NCI-H146 (cell line): ENCODE results near the gene KIF23.
A peak's percentile ranks its signal among the peaks of the same experiment; 100 is the strongest.
"Not testable (repeated sequence)": the region's sequence is repeated elsewhere in the genome, so short reads cannot be mapped to it uniquely, and the experiment has no call there.

Experiments used
- DNase-seq: peaks from one replicate; lab custom pipeline; 2025; lab: John Stamatoyannopoulos, UW

The KIF23 gene

DNA sequence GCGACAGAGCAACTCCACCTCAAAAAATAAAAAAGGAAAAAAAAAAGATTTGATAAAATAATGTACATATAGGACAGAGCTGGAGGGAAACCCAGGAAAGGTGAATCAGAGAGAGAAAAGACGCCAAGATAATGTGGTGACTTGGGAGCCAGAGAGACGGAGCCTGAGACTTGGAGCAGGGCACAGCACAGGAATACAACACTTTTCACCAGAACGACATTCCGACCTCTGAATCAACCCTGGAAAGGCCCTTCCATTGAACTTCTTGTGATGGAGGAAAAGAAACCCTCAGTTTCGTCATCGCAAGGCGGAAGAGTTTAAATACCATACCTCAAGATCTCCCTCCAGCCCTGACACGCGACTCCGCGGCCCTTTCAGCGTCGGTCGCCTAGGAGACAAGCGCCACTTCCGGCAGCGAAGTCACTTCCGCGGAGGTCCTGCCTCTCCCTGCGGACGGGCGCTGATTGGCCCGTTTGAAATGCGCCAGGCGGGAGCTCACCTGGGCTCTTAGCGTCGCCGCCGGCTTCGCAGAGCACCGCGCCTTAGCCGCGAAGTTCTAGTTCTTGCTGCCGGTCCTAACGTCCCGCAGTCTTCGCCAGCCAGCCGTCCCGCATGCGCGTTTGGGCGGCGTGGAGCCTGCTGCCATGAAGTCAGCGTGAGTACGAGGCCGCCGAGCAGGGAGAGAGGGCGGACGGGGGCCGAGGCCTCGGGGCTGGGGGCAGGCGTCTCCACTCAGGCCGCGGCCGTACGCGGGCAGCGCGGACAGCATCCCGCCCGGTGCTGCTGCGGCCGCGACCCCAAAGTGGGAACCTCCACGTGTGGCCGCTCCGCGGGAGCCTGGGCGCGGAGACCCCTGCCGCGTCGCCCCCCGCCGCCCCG lies at the start of gene KIF23:
Gene KIF23, plus strand, starts transcription at position 528 of the 879 bp plus-strand sequence. Its CDS starts 117 bp downstream, at position 645.
- peak; percentile 88 for DNase-seq

DNA sequence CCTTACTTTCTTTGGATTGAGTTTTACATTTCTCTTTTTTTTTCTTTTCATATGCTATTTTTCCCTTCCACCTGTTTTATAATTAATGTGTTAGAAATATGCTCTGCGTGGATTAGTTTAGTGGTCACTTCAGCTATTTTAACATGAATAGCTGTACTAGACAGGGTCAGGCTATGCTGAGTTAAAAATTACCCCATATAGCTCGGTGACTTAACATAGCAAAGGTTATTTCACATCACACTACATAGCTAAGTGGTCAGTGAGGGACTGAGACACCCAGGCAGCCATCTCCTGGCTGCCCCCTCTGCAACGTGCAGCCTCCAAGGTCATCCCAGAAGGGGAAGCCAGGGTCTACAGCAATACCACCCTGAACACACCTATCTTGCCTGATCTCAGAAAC lies 46.9 kb upstream of the KIF23 start:
- no peak for DNase-seq

DNA sequence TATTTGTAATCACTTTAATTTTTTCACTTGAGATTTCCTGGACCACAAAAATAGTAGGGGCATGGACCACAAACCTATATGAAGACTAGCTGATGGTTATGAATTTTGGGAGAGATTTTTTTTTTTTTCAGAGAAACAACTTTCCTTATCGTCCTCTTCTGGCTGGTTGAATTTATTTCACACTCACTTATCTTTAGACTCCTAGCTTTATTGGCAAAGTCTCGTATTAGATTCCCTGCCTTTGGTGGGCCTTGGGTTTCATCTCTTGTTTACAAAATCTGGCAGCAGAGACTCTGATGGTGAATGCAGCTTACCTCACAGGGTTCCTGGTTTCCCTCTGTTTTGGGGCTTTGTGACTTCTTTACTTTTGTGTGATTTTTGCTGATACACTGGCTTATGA lies 44.5 kb upstream of the KIF23 start:
- no peak for DNase-seq

- DNase-seq: no peak
Measured at GRCh38 chr15:69373406-69373805, 40.7 kb upstream of the KIF23 start.

DNA sequence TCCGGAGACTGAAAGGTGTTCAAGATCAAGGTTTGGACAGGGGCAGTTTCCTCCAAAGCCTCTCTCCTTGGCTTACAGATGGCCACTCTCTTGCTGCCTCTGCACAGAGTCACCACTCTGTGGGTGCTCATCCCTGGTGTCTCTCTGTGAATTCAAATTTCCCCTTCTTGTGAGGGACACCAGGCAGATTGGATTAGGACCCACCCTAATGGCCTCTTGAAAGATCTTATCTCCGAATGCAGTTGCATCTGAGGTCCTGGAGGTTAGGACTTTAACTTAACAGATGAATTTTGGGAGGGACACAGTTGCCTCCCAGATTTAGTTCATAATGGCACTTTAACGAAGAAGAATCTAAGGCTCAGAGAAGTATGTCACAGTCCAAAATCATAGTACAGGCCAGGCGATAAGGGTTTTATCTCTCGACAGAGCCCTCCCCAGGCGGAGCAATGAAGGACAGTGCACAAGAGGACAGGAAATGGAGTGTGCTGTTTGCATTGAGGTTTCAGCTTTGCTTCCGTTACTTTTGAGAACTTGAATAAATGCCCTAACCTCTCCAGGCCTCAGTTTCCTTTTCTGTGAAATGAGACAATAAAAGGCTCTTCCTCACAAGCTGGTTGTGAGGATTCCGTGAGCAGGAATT lies 38.9 kb upstream of the KIF23 start:
- DNase-seq: no peak

DNA sequence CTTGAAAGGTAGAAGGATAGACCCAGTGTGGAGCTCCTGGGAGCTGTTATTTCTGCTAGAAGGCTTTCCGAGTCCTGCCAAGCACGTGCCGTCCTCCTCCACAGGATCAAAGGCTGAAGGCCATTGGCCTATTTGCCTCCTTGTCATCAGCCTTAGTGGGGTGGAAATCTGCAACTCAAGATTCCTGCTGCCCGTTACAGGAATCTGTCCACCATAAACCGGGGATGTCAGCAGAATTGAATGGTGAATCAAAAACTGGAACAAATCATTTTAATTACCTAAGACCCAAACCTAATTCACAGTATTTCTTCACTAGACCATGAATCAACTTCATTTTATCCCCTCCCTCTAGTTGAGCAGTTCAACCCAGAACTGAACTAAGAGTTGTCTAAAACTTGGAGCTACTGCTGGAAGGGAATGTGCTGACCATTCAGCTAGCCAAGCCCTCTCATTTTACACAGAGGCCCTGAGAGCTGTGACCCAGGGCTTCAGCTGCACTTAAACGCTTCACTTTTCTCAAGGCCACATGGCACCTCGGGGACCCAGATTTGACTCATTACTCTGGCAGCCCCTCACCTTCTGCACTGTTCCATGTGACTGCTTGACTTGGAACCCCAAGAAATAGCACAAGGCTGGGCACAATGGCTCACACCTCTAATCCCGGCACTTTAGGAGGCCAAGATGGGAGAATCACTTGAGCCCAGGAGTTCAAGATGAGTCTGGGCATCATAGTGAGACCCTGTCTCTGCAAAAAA lies 36.8 kb upstream of the KIF23 start:
- DNase-seq: no peak

DNA sequence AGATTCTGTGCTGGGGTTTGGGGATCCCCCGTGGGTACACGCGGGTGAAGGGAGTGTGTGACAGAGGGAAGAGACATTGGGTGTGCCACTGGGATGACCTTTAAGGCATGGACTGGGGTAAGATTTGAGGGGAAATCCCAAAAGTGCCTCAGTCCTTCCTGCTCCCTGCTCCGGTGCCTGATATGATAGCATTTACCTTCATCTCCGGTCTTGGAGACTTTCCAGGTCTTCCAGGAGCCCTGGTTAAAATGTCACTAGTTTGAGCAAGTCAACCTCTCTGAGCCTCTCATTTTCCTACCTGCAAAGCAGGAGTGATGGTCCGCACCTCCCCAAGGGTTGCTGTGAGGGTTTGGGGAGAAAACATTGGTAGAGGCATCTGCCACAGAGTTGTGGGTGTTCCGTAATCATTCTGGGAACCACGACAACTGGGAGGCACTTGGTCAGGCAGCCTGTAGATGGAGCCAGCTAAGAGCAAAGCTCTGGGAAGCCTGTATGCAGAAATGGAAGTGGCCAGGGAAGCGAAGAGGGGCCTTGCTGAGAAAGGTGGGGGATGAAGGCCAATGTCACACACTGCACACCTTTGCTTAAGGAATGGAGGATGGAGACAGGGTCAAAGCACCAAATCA lies 33.9 kb upstream of the KIF23 start:
- DNase-seq: no peak

- no peak for DNase-seq
Measured at GRCh38 chr15:69380726-69381105, 33.4 kb upstream of the KIF23 start.

- DNase-seq: not testable (repeated sequence)
Measured at GRCh38 chr15:69382176-69382575, 32.0 kb upstream of the KIF23 start.

DNA sequence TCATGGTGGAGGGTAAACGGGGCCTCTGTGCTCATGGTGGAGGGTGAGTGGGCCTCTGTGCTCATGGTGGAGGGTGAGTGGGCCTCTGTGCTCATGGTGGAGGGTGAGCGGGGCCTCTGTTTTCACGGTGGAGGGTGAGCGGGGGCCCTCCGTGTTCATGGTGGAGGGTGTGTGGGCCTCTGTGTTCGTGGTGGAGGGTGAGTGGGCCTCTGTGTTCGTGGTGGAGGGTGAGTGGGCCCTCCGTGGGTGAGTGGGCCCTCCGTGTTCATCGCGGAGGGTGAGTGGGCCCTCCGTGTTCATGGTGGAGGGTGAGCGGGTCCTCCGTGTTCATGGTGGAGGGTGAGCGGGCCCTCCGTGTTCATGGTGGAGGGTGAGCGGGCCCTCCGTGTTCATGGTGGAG lies 30.1 kb upstream of the KIF23 start:
- DNase-seq: not testable (repeated sequence)

GRCh38 chr15:69384626-69385598 lies 29.2 kb upstream of the KIF23 start:
- DNase-seq: no peak

- DNase-seq: no peak
Measured at GRCh38 chr15:69385831-69386230, 28.3 kb upstream of the KIF23 start.

- DNase-seq: no peak
Measured at GRCh38 chr15:69386284-69386683, 27.9 kb upstream of the KIF23 start.

DNA sequence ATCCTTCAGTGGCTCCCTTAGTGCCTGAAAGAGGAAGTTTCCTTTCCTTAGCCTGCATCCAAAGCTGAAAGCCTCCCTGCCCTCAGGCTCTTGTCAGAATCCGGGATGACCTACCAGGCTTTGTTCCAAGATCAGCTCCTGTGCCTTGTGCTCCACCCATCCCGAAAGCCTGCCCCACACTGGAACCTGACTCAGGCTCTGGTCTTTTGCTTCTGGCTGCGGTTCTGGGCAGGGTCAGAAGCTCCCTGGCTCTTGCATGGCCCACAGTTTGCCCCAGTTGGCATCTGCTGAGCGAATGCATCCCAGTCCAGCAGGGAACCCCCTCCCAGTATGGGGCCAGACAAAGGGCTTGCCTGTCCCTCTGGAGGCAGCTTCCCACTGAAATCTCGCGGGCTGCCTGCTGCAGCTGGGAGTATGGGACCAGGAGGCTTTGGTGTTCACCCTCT lies 25.9 kb upstream of the KIF23 start:
- no peak for DNase-seq

DNA sequence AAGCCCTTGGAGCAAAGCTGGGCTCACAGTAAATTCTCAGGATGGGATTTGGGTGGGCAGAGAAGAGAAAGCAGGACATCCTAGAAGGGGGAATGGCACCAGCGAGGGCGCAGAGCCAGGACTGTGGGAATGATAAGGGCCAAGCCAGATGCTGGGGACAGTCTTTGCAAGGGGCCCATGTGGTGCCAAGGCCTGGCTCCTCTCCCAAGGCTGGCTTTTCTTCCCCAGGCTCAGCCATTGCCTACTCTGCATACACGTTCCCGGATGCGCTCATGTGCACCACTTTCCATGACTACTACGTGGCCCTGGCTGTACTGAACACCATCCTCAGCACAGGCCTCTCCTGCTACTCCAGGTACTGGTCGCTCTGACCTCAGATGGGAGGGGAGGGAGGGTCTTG lies 24.7 kb upstream of the KIF23 start:
- no peak for DNase-seq

DNA sequence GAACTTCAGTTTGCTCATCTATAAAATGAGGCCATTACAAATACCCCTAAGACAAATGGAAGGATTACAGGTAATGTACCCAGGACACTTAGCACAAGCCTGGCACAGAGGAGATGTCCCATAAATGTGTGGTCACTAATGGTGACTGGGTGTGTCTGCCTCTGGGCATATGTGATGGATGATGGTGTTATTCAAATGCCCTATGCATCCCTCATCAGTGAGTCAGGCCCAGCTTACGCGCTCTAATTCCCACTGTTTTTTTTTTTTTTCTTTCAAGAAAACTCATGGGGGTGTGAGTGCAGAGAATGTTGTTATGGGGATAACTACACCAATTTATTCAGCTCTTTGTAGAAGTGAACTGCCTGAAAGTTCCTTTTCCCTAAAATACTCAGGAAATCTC lies 23.6 kb upstream of the KIF23 start:
- no peak for DNase-seq

DNA sequence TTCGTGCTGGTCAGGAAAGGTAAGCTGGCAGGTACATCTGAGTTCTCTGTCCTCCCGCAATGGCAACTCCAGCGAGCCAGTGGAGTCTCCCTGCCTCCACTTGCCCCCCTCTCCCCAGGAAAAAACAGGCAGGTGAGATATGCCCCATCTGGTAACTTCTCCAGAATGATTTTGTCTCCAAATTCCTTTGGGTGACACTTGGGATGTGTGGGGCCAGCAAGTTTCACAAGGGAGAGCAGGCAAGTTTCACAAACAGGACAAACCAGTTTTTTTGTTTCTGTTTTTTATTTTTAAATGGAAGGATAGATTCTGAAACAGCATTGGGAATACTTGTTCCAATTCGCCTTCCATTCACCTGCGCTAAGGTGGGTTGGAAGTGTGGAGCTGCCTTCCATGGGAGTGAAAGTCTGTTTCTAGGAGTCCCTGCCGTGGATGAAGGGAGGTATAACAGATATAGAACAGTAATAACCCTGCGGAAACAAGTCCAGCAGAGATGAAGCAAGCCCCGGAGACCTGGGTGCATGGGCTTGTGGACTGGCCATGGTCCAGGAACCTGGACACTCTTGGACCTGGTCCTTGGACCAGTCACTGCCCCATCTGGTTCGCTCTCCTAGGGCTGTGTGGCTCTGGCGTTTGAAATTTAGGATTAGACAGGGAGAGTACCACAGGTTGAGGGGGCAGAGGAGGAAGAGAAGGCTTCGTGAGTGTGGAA lies 22.9 kb upstream of the KIF23 start:
- DNase-seq: no peak

GRCh38 chr15:69392352-69392751 lies 21.8 kb upstream of the KIF23 start:
- DNase-seq: peak; percentile 42

DNA sequence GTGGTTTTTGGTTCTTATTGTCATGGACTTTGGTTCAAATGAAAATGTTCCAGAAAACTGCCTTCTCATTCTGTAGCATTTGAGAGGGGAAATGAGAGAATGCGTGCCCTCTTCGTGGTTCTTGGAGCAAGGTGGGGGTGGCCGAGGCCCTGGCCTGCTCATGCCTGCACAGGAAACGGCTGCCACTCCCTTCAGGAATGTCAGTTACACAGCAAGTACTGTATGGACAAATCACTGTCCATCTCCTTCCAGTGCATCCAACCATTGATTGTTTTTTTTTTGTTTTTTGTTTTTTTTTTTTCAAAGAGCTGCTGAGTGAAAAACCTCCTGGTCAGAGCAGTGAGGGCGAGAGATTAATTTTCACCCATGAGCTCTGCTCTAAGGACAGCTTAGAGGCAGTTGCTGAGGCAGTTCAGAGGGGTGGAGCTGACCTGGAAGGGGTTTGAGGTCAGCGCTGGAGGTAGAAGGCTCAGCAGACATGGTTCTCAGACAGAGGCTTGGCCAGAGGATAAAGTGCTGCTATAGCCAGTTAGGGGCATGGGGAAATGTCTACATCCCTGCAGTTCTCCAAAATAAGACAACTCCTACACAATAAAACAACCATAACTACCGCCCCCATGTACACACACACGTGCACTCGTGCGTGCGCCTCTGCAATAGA lies 20.2 kb upstream of the KIF23 start:
- DNase-seq: no peak
